ENCODE measurements around the gene WWOX. TPM values are rescaled to one million over a fixed set of nuclear protein-coding genes. Genes with fewer than 3 reads are reported as not detected.
"Not testable (repeated sequence)": the region's sequence is repeated elsewhere in the genome, so short reads cannot be mapped to it uniquely, and the experiment has no call there.

The WWOX gene
- total RNA-seq, 1 donor from 2014 or later, result 28.2 TPM

DNA sequence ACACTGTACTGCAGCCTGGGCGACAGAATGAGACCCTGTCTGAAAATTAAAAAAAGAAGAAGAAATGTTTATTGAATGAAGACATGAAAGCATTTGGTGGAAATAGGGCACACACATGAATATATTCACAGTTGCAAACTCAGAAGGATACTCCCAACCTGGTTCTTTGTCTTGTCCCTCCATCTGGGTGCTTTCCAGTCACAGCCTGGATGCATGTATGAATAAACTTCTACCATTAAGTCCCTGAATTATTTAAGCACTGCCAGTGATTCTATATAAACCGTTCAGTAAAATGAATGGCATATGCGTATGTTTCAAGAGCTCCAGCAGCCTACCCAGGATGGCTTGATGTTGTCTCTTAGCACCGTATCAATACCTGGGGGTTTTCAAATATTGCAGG lies 591.1 kb downstream of the WWOX start:
- no peak for TF ChIP-seq CTCF (conservative IDR thresholded peaks at IDR 0.05)
- H3K4me1 Mint-ChIP-seq (ENCODE audit: unreplicated experiment), result peaks cover 18% of the 10 kb centered on the region
- peaks cover 6% of the 10 kb centered on the region for H3K9me3 Mint-ChIP-seq
- no peaks in the 10 kb centered on the region for H3K36me3 Mint-ChIP-seq
- H3K27ac Mint-ChIP-seq, result no peak overlapping the region
- H3K4me3 Mint-ChIP-seq, result no peak overlapping the region
- no peak for DNase-seq (ENCODE audit: extremely low spot score, unreplicated experiment)
- H3K27me3 Mint-ChIP-seq, result no peaks in the 10 kb centered on the region

GRCh38 chr16:78691746-78692145 lies 592.3 kb downstream of the WWOX start:
- not testable (repeated sequence) for H3K27ac Mint-ChIP-seq

GRCh38 chr16:78693496-78693895 lies 594.0 kb downstream of the WWOX start:
- H3K27ac Mint-ChIP-seq, result no peak overlapping the region

More at GRCh38 chr16:78691746-78692145, 592.3 kb downstream of the WWOX start:
- H3K36me3 Mint-ChIP-seq; H3K27me3 Mint-ChIP-seq; H3K4me3 Mint-ChIP-seq; DNase-seq (ENCODE audit: extremely low spot score, unreplicated experiment); H3K9me3 Mint-ChIP-seq: not testable (repeated sequence)
- H3K4me1 Mint-ChIP-seq (ENCODE audit: unreplicated experiment), result peaks cover 19% of the 10 kb centered on the region

GRCh38 chr16:78694414-78694813 lies 595.0 kb downstream of the WWOX start:
- Mint-ChIP-seq H3K4me3 (no peak overlapping the region), H3K27me3 (no peaks in the 10 kb centered on the region), H3K36me3 (no peaks in the 10 kb centered on the region), H3K4me1 (ENCODE audit: unreplicated experiment) (peaks cover 11% of the 10 kb centered on the region), H3K9me3 (peaks cover 6% of the 10 kb centered on the region), H3K27ac (no peak overlapping the region)
- TF ChIP-seq CTCF (conservative IDR thresholded peaks at IDR 0.05), result no peak
- DNase-seq (ENCODE audit: extremely low spot score, unreplicated experiment), result no peak

More at GRCh38 chr16:78693496-78693895, 594.0 kb downstream of the WWOX start:
- DNase-seq (ENCODE audit: extremely low spot score, unreplicated experiment), result no peak
- Mint-ChIP-seq H3K36me3 (no peaks in the 10 kb centered on the region), H3K4me3 (no peak overlapping the region), H3K27me3 (no peaks in the 10 kb centered on the region), H3K4me1 (ENCODE audit: unreplicated experiment) (peaks cover 19% of the 10 kb centered on the region), H3K9me3 (peaks cover 6% of the 10 kb centered on the region)
- TF ChIP-seq CTCF (conservative IDR thresholded peaks at IDR 0.05), result no peak

DNA sequence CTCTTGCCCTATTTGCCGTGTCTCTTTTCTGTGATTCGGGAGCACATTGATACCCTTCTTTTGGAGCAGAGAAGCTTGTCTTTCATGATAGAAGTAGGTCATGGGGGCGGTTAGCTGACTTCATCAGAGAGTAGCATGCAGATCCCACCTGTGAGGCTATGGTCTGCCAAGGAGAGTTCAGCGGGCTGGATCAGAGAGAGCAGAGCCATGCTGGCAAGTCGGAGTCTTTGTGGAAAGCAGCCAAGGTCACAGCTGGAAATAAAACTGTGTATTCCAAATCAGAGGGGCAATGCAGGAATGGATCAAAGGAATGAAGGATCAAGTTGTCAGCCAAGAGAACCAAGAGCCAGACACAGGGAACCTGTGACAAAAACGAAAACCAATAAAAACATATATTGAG lies 595.9 kb downstream of the WWOX start:
- H3K27ac Mint-ChIP-seq, result no peak overlapping the region
- DNase-seq (ENCODE audit: extremely low spot score, unreplicated experiment), result no peak
- TF ChIP-seq CTCF (conservative IDR thresholded peaks at IDR 0.05), result no peak
- peaks cover 6% of the 10 kb centered on the region for H3K9me3 Mint-ChIP-seq
- H3K27me3 Mint-ChIP-seq, result no peaks in the 10 kb centered on the region
- no peak overlapping the region for H3K4me3 Mint-ChIP-seq
- H3K36me3 Mint-ChIP-seq, result no peaks in the 10 kb centered on the region
- peaks cover 10% of the 10 kb centered on the region for H3K4me1 Mint-ChIP-seq (ENCODE audit: unreplicated experiment)

DNA sequence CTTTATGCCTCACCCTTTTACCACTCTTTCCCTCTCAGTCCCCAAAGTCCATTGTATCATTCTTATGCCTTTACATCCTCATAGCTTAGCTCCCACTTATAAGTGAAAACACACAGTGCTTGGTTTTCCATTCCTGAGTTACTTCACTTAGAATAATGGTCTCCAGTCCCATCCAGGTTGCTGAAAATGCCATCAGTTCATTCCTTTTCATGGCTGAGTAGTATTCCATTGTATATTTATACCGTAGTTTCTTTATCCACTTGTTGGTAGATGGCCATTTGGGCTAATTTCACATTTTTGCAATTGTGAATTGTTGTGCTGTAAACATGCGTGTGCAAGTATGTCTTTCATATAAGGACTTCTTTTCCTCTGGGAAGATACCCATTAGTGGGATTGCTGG lies 597.3 kb downstream of the WWOX start:
- DNase-seq (ENCODE audit: extremely low spot score, unreplicated experiment), result no peak
- H3K9me3 Mint-ChIP-seq, result no peaks in the 10 kb centered on the region
- no peak overlapping the region for H3K27ac Mint-ChIP-seq
- no peaks in the 10 kb centered on the region for H3K36me3 Mint-ChIP-seq
- no peak overlapping the region for H3K4me3 Mint-ChIP-seq
- no peaks in the 10 kb centered on the region for H3K27me3 Mint-ChIP-seq
- TF ChIP-seq CTCF (conservative IDR thresholded peaks at IDR 0.05), result no peak
- H3K4me1 Mint-ChIP-seq (ENCODE audit: unreplicated experiment), result peaks cover 10% of the 10 kb centered on the region
